ENCODE data around the gene AGBL5. TPM values are rescaled to one million over a fixed set of nuclear protein-coding genes. Genes with fewer than 3 reads are reported as not detected.

AGBL5 gene
- total and polyA plus RNA-seq, 2 donors (not counting 1 experiment from before 2014, with no cell fraction given), result 10.0 to 17.5 TPM

DNA sequence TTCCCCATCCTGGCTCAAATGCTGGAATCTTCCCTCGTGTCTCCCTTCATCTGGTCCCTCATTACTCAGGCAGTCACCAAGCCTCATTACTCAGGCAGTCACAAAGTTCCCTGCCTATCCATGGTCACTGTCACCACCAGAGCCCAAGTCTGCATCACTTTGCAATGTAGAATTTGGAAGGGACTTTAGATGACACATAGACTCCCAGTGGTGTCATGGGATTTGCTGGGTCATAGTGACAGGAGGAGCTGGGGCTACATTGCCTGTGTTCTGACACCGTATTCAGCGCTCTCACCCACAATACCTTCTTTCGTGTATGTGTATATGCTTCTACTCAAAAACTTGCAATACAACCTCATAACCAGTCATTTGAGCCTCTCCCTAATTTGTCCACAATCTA, 24.9 kb downstream of the AGBL5 start:
- intact Hi-C loops (cut with micrococcal nuclease), result no loop called here
- H2AFZ ChIP-seq (ENCODE audit: insufficient read depth, low read depth, low read length, poor library complexity, severe bottlenecking), result no peak overlapping the region
- ChIA-PET POLR2A (no interaction called here), CTCF (no interaction called here)
- DNase-seq, result no peak
- Mint-ChIP-seq H3K27me3 (no peaks in the 10 kb centered on the region), H3K9me3 (ENCODE audit: insufficient read depth) (no peaks in the 10 kb centered on the region), H3K4me3 (no peak overlapping the region), H3K4me1 (peaks cover 48% of the 10 kb centered on the region), H3K27ac (peak overlapping the region; percentile 21)
- H3K4me3 ChIP-seq (ENCODE audit: control extremely low read depth in 1 of 5, extremely low read depth in 1 of 5, insufficient read depth in 1 of 5, low read depth in 2 of 5, low read length in 4 of 5), result no peak overlapping the region
- no peak overlapping the region for H3K9ac ChIP-seq (ENCODE audit: low read length)
- H3K27ac ChIP-seq (ENCODE audit: low read length in 2 of 2), result no peak overlapping the region
- H3K9me3 ChIP-seq (ENCODE audit: control extremely low read depth in 1 of 3, control insufficient read depth in 2 of 3, insufficient read depth in 1 of 3, low read length in 2 of 3), result no peaks in the 10 kb centered on the region
- WGBS (ENCODE audit: insufficient coverage), result 100% methylated on average over 4 of the region's 4 CpGs
- no peaks in the 10 kb centered on the region for H3K36me3 ChIP-seq (replicated peaks in 1 of 2; ENCODE audit: control extremely low read depth in 1 of 2, control insufficient read depth in 1 of 2, extremely low read depth in 1 of 2, insufficient read depth in 2 of 2, low read length in 1 of 2)
- no peaks in the 10 kb centered on the region for H3K79me2 ChIP-seq (ENCODE audit: control insufficient read depth, insufficient read depth, low read length)
- H3K4me1 ChIP-seq (ENCODE audit: control insufficient read depth in 2 of 2, insufficient read depth in 2 of 2, low read length in 2 of 2), result peaks cover 27 to 36% of the 10 kb centered on the region in 2 donors
- no peak for ATAC-seq (ENCODE audit: low read depth)
- no peak overlapping the region for H3K4me2 ChIP-seq (replicated peaks; ENCODE audit: low read depth, low read length, poor library complexity, severe bottlenecking)
- H3K27me3 ChIP-seq (replicated peaks in 1 of 4; ENCODE audit: control extremely low read depth in 1 of 4, control insufficient read depth in 3 of 4, insufficient read depth in 4 of 4, low read length in 3 of 4), result peaks cover 0 to 11% (median 4%) of the 10 kb centered on the region in 4 experiments
- TF ChIP-seq, protein P1, sequence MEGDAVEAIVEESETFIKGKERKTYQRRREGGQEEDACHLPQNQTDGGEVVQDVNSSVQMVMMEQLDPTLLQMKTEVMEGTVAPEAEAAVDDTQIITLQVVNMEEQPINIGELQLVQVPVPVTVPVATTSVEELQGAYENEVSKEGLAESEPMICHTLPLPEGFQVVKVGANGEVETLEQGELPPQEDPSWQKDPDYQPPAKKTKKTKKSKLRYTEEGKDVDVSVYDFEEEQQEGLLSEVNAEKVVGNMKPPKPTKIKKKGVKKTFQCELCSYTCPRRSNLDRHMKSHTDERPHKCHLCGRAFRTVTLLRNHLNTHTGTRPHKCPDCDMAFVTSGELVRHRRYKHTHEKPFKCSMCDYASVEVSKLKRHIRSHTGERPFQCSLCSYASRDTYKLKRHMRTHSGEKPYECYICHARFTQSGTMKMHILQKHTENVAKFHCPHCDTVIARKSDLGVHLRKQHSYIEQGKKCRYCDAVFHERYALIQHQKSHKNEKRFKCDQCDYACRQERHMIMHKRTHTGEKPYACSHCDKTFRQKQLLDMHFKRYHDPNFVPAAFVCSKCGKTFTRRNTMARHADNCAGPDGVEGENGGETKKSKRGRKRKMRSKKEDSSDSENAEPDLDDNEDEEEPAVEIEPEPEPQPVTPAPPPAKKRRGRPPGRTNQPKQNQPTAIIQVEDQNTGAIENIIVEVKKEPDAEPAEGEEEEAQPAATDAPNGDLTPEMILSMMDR (IDR thresholded peaks at IDR 0.05), result no peak
- no peak for TF ChIP-seq EZH2 (IDR thresholded peaks at IDR 0.05; ENCODE audit: borderline replicate concordance, insufficient read depth, low read depth, low read length, poor library complexity, severe bottlenecking)
- no peaks in the 10 kb centered on the region for H4K20me1 ChIP-seq (ENCODE audit: control insufficient read depth, insufficient read depth, low read length, poor library complexity, severe bottlenecking)

DNA sequence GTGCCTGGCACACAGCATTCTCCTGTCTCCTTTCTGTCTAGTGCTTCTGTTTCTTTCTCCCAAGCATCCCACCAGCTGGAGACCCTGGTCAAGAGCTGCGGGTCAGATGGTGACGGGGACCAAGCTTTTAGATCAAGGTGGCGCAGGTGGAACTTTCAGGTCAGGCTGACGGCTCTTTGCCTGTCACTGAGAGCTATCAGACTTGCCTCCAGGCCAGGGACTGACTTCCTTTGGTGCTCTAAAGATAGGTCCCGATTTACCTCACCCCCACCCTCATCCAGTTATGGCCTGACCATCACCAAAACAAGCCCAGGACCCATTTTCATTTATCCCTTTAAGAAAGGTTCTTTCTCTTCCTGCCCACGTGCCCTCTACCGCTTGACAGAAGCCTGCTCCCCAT, 25.8 kb downstream of the AGBL5 start:
- no peaks in the 10 kb centered on the region for H3K79me2 ChIP-seq (ENCODE audit: control insufficient read depth, insufficient read depth, low read length)
- ATAC-seq (ENCODE audit: low read depth) (no peak), DNase-seq (no peak)
- H4K20me1 ChIP-seq (ENCODE audit: control insufficient read depth, insufficient read depth, low read length, poor library complexity, severe bottlenecking), result no peaks in the 10 kb centered on the region
- H2AFZ ChIP-seq (ENCODE audit: insufficient read depth, low read depth, low read length, poor library complexity, severe bottlenecking), result no peak overlapping the region
- no peaks in the 10 kb centered on the region for H3K9me3 Mint-ChIP-seq (ENCODE audit: insufficient read depth)
- H3K9ac ChIP-seq (ENCODE audit: low read length), result no peak overlapping the region
- no peaks in the 10 kb centered on the region for H3K27me3 Mint-ChIP-seq
- ChIA-PET CTCF (interaction anchor here (0.5 kb wide), 1 partner anchor 64 kb away, joined by 3 read pairs; no protein-coding TSS in a partner anchor), POLR2A (no interaction called here)
- H3K9me3 ChIP-seq (ENCODE audit: control extremely low read depth in 1 of 3, control insufficient read depth in 2 of 3, insufficient read depth in 1 of 3, low read length in 2 of 3), result no peaks in the 10 kb centered on the region
- H3K4me3 ChIP-seq (ENCODE audit: control extremely low read depth in 1 of 5, extremely low read depth in 1 of 5, insufficient read depth in 1 of 5, low read depth in 2 of 5, low read length in 4 of 5), result no peak overlapping the region
- intact Hi-C loops (cut with micrococcal nuclease), result no loop called here
- H3K36me3 ChIP-seq (replicated peaks in 1 of 2; ENCODE audit: control extremely low read depth in 1 of 2, control insufficient read depth in 1 of 2, extremely low read depth in 1 of 2, insufficient read depth in 2 of 2, low read length in 1 of 2), result no peaks in the 10 kb centered on the region
- TF ChIP-seq EZH2 (IDR thresholded peaks at IDR 0.05; ENCODE audit: borderline replicate concordance, insufficient read depth, low read depth, low read length, poor library complexity, severe bottlenecking), result no peak
- TF ChIP-seq, protein P1 (IDR thresholded peaks at IDR 0.05), result no peak
- H3K4me3 Mint-ChIP-seq, result no peak overlapping the region
- H3K27ac ChIP-seq (ENCODE audit: low read length in 2 of 2), result no peak overlapping the region
- H3K4me1 ChIP-seq (ENCODE audit: control insufficient read depth in 2 of 2, insufficient read depth in 2 of 2, low read length in 2 of 2), result peaks cover 30 to 41% of the 10 kb centered on the region in 2 donors
- peak overlapping the region; percentile 41 for H3K27ac Mint-ChIP-seq
- H3K27me3 ChIP-seq (replicated peaks in 1 of 4; ENCODE audit: control extremely low read depth in 1 of 4, control insufficient read depth in 3 of 4, insufficient read depth in 4 of 4, low read length in 3 of 4), result peaks cover 0 to 11% (median 4%) of the 10 kb centered on the region in 4 experiments
- no peak overlapping the region for H3K4me2 ChIP-seq (replicated peaks; ENCODE audit: low read depth, low read length, poor library complexity, severe bottlenecking)
- WGBS (ENCODE audit: insufficient coverage), result 67% methylated on average over 7 of the region's 7 CpGs
- peaks cover 50% of the 10 kb centered on the region for H3K4me1 Mint-ChIP-seq
